Breast epithelium (tissue), 3 donors: ENCODE results near the gene BEST2.

Experiments
- CTCF ChIP-seq, 3 donors: fragments of 450-650 bp; IDR thresholded peaks; one replicate each; pipeline ENCODE4 v1.5.1; 2016 to 2017; ENCODE audit warnings: antibody characterized with exemption in 3 of 3, mild to moderate bottlenecking in 3 of 3, moderate library complexity in 3 of 3
- POLR2A ChIP-seq: fragments of 450-650 bp; IDR thresholded peaks from one replicate; pipeline ENCODE4 v1.6.1; 2016; ENCODE audit warnings: antibody characterized with exemption, mild to moderate bottlenecking, moderate library complexity

- no peak for TF ChIP-seq POLR2A
- no peak for TF ChIP-seq CTCF (IDR thresholded peaks at IDR 0.05)
Measured at GRCh38 chr19:12737835-12738351, 13.7 kb upstream of the BEST2 start.
